ENCODE results near the gene RAPGEF6.
A peak's percentile ranks its signal among the peaks of the same experiment; 100 is the strongest.
"Not testable (repeated sequence)": the region's sequence is repeated elsewhere in the genome, so short reads cannot be mapped to it uniquely, and the experiment has no call there.

The RAPGEF6 gene

GRCh38 chr5:131416729-131417128 lies 218.3 kb downstream of the RAPGEF6 start:
- DNase-seq, result no peak

- DNase-seq, result no peak
Measured at GRCh38 chr5:131413605-131414559, 221.1 kb downstream of the RAPGEF6 start.

- DNase-seq, result no peak
Measured at GRCh38 chr5:131406975-131407638, 227.9 kb downstream of the RAPGEF6 start.

- no peak for DNase-seq
Measured at GRCh38 chr5:131406076-131406475, 229.0 kb downstream of the RAPGEF6 start.

GRCh38 chr5:131405674-131406073 lies 229.4 kb downstream of the RAPGEF6 start:
- DNase-seq, result no peak

GRCh38 chr5:131400585-131400984 lies 234.4 kb downstream of the RAPGEF6 start:
- DNase-seq, result no peak

- DNase-seq, result not testable (repeated sequence)
Measured at GRCh38 chr5:131399007-131399406, 236.0 kb downstream of the RAPGEF6 start.

- no peak for DNase-seq
Measured at GRCh38 chr5:131396630-131397273, 238.3 kb downstream of the RAPGEF6 start.

- DNase-seq, result no peak
Measured at GRCh38 chr5:131396015-131396414, 239.0 kb downstream of the RAPGEF6 start.

- peak; percentile 15 for DNase-seq
Measured at GRCh38 chr5:131394128-131394527, 240.9 kb downstream of the RAPGEF6 start.

GRCh38 chr5:131393498-131393968 lies 241.5 kb downstream of the RAPGEF6 start:
- DNase-seq, result no peak

GRCh38 chr5:131392466-131393095 lies 242.4 kb downstream of the RAPGEF6 start:
- DNase-seq, result no peak

- DNase-seq, result no peak
Measured at GRCh38 chr5:131389869-131390265, 245.2 kb downstream of the RAPGEF6 start.

- peak; percentile 15 for DNase-seq
Measured at GRCh38 chr5:131389096-131389868, 245.7 kb downstream of the RAPGEF6 start.

GRCh38 chr5:131387255-131387654 lies 247.8 kb downstream of the RAPGEF6 start:
- no peak for DNase-seq

- DNase-seq, result no peak
Measured at GRCh38 chr5:131386779-131387178, 248.2 kb downstream of the RAPGEF6 start.

- DNase-seq, result no peak
Measured at GRCh38 chr5:131386124-131386523, 248.9 kb downstream of the RAPGEF6 start.

GRCh38 chr5:131384616-131385214 lies 250.3 kb downstream of the RAPGEF6 start:
- DNase-seq, result peak; percentile 71

GRCh38 chr5:131384173-131384572 lies 250.9 kb downstream of the RAPGEF6 start:
- DNase-seq, result no peak

GRCh38 chr5:131382407-131383395 lies 252.3 kb downstream of the RAPGEF6 start:
- DNase-seq, result peak; percentile 17
